B cell (primary cell): ENCODE data around the gene ALDH1A1.

Source experiments
- EZH2 ChIP-seq: IDR thresholded peaks from 2 replicates; pipeline ENCODE4 v1.6.1; 2012; ENCODE audit warnings: borderline replicate concordance, low read depth, mild to moderate bottlenecking, moderate library complexity, low read length; ENCODE audit not compliant: insufficient read depth, poor library complexity, severe bottlenecking
- TF ChIP-seq, protein P1 (sequence below): fragments of 200-600 bp; IDR thresholded peaks from one replicate; pipeline ENCODE4 v1.8.0; 2022; ENCODE audit warnings: antibody characterized with exemption, mild to moderate bottlenecking

DNA sequence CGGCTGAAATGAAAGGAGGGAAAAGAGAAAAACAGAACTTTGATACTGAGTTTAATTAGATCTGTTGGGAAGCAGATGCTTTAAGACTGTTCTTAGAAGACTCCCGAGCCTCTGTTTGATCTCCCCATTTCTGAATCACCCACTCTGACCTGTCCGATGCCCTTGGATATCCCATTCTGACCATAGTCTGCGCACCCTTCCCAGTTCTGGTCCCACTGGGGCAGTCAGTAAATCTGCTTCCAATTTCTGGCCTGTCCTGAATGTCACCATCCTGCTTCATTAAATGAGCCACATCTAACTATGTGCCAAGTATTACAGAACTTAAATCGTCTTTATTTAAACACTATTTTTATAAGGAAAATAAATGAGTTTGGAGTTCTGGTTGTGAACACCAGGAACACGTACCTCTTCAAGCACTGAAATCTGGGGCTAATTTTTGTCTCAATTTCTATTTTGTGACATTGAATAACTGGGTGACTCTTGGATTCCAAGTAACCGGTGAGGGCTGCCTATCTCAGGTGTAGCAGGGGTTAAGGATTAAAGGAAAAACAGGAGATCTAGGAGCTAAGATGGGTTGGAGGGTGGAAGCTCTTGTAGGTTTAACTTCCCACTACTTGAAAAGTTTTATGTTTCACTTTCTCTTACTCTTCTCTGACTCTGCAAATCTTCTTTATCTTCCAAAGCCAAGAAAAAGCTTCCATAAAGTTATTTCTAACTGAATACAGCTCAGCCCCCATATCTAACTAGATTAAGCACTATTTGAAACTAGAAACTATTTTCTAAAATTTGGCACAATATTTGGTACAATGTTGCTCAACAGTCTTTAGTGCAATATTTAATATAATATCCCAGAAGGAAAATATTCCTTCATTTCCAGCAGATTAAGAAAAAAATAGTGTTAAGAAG lies 40.1 kb downstream of the ALDH1A1 start:
- TF ChIP-seq, protein P1, sequence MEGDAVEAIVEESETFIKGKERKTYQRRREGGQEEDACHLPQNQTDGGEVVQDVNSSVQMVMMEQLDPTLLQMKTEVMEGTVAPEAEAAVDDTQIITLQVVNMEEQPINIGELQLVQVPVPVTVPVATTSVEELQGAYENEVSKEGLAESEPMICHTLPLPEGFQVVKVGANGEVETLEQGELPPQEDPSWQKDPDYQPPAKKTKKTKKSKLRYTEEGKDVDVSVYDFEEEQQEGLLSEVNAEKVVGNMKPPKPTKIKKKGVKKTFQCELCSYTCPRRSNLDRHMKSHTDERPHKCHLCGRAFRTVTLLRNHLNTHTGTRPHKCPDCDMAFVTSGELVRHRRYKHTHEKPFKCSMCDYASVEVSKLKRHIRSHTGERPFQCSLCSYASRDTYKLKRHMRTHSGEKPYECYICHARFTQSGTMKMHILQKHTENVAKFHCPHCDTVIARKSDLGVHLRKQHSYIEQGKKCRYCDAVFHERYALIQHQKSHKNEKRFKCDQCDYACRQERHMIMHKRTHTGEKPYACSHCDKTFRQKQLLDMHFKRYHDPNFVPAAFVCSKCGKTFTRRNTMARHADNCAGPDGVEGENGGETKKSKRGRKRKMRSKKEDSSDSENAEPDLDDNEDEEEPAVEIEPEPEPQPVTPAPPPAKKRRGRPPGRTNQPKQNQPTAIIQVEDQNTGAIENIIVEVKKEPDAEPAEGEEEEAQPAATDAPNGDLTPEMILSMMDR: no peak
- TF ChIP-seq EZH2: no peak
